Mucosa of rectum (tissue), 2 donors: ENCODE results near the gene ZNG1A.
"Not testable (repeated sequence)": the region's sequence is repeated elsewhere in the genome, so short reads cannot be mapped to it uniquely, and the experiment has no call there.

ENCODE experiments used
- H3K27ac ChIP-seq, 2 donors: one replicate each; pipeline ENCODE4 v1.7.0; 2013; ENCODE audit warnings: inconsistent platforms in 2 of 2, low read depth in 2 of 2, low read length in 2 of 2
- H3K27me3 ChIP-seq, 2 donors: one replicate each; pipeline ENCODE4 v1.7.0; 2013; ENCODE audit warnings: low read length in 2 of 2; ENCODE audit not compliant: control insufficient read depth in 2 of 2, insufficient read depth in 2 of 2
- H3K36me3 ChIP-seq, 2 donors: one replicate each; pipeline ENCODE4 v1.7.0; 2013; ENCODE audit warnings: low read length in 2 of 2; ENCODE audit not compliant: control insufficient read depth in 2 of 2, insufficient read depth in 2 of 2
- H3K4me1 ChIP-seq, 2 donors: one replicate each; pipeline ENCODE4 v1.7.0; 2013; ENCODE audit warnings: low read length in 2 of 2, mild to moderate bottlenecking in 1 of 2; ENCODE audit not compliant: control insufficient read depth in 2 of 2, insufficient read depth in 2 of 2
- H3K4me3 ChIP-seq, 2 donors: one replicate each; pipeline ENCODE4 v1.7.0; 2013; ENCODE audit warnings: low read length in 2 of 2
- H3K9ac ChIP-seq, 2 donors: one replicate each; pipeline ENCODE4 v1.7.0; 2013; ENCODE audit warnings: low read length in 2 of 2, low read depth in 1 of 2, mild to moderate bottlenecking in 1 of 2
- H3K9me3 ChIP-seq, 2 donors: one replicate each; pipeline ENCODE4 v1.7.0; 2013; ENCODE audit warnings: low read length in 2 of 2; ENCODE audit not compliant: control insufficient read depth in 2 of 2
- donor health status: healthy.
- donor health status: Normal muscosa, but diverticular disease.

The ZNG1A gene

GRCh38 chr9:216866-217265, 38.0 kb upstream of the ZNG1A start:
- Histone ChIP-seq H3K4me1 (peaks cover 0 to 2% of the 10 kb centered on the region in 2 donors), H3K27ac (no peak overlapping the region), H3K9me3 (no peaks in the 10 kb centered on the region), H3K9ac (no peak overlapping the region), H3K36me3 (no peaks in the 10 kb centered on the region), H3K27me3 (peaks cover 0 to 11% of the 10 kb centered on the region in 2 donors), H3K4me3 (peak overlapping the region in 1 of 2 donors; percentile 73)

GRCh38 chr9:215631-216155, 36.8 kb upstream of the ZNG1A start:
- Histone ChIP-seq H3K4me1 (peaks cover 0 to 2% of the 10 kb centered on the region in 2 donors), H3K4me3 (peak overlapping the region; percentile 67 to 73), H3K9me3 (no peaks in the 10 kb centered on the region), H3K27ac (peak overlapping the region; percentile 81 to 87), H3K27me3 (peaks cover 0 to 11% of the 10 kb centered on the region in 2 donors), H3K36me3 (no peaks in the 10 kb centered on the region), H3K9ac (peak overlapping the region; percentile 49 to 78)

GRCh38 chr9:214648-215493, 36.0 kb upstream of the ZNG1A start, which contains the start of gene DOCK8:
DOCK8 (plus strand) TSS chr9:214865; CDS start chr9:214977, 112 bp downstream.
- Histone ChIP-seq H3K9ac (peak within 1 kb of the TSS; percentile 49 to 78), H3K4me3 (peak within 1 kb of the TSS; percentile 67 to 73), H3K4me1 (peaks cover 0 to 2% of the 10 kb centered on the region in 2 donors), H3K27me3 (peaks cover 0 to 11% of the 10 kb centered on the region in 2 donors), H3K27ac (peak within 1 kb of the TSS; percentile 81 to 87), H3K36me3 (no peaks in the 10 kb centered on the region), H3K9me3 (no peaks in the 10 kb centered on the region)

- H3K27me3 ChIP-seq = peaks cover 0 to 11% of the 10 kb centered on the region in 2 donors
- no peaks in the 10 kb centered on the region for H3K36me3 ChIP-seq
- H3K4me3 ChIP-seq = peak overlapping the region; percentile 67 to 73
- peak overlapping the region; percentile 49 to 78 for H3K9ac ChIP-seq
- peak overlapping the region; percentile 81 to 87 for H3K27ac ChIP-seq
- H3K9me3 ChIP-seq = no peaks in the 10 kb centered on the region
- peaks cover 0 to 2% of the 10 kb centered on the region in 2 donors for H3K4me1 ChIP-seq
These were observed 35.4 kb upstream of the ZNG1A start for GRCh38 chr9:214351-214647.

- Histone ChIP-seq H3K4me3 (peak overlapping the region; percentile 67 to 73), H3K27me3 (peaks cover 0 to 11% of the 10 kb centered on the region in 2 donors)
- not testable (repeated sequence) for H3K9me3 ChIP-seq, H3K36me3 ChIP-seq, H3K4me1 ChIP-seq, H3K9ac ChIP-seq, H3K27ac ChIP-seq
These were observed 35.0 kb upstream of the ZNG1A start for GRCh38 chr9:213901-214300.

GRCh38 chr9:212297-212696, 33.4 kb upstream of the ZNG1A start:
- H3K9me3 ChIP-seq = no peaks in the 10 kb centered on the region
- H3K4me3 ChIP-seq = no peak overlapping the region
- no peak overlapping the region for H3K9ac ChIP-seq
- H3K27ac ChIP-seq = no peak overlapping the region
- peaks cover 0 to 2% of the 10 kb centered on the region in 2 donors for H3K4me1 ChIP-seq
- H3K36me3 ChIP-seq = no peaks in the 10 kb centered on the region
- peaks cover 0 to 11% of the 10 kb centered on the region in 2 donors for H3K27me3 ChIP-seq

GRCh38 chr9:211557-211956, 32.7 kb upstream of the ZNG1A start:
- Histone ChIP-seq H3K4me3 (no peak overlapping the region), H3K9ac (no peak overlapping the region), H3K36me3 (no peaks in the 10 kb centered on the region), H3K9me3 (no peaks in the 10 kb centered on the region), H3K27me3 (peaks cover 0 to 11% of the 10 kb centered on the region in 2 donors), H3K4me1 (peaks cover 0 to 2% of the 10 kb centered on the region in 2 donors), H3K27ac (no peak overlapping the region)

GRCh38 chr9:211036-211435, 32.2 kb upstream of the ZNG1A start:
- Histone ChIP-seq H3K27ac (no peak overlapping the region), H3K4me3 (no peak overlapping the region), H3K9ac (no peak overlapping the region), H3K36me3 (no peaks in the 10 kb centered on the region), H3K27me3 (peaks cover 0 to 11% of the 10 kb centered on the region in 2 donors), H3K4me1 (peaks cover 0 to 2% of the 10 kb centered on the region in 2 donors), H3K9me3 (no peaks in the 10 kb centered on the region)

- Histone ChIP-seq H3K36me3 (no peaks in the 10 kb centered on the region), H3K9ac (no peak overlapping the region), H3K27me3 (peaks cover 0 to 2% of the 10 kb centered on the region in 2 donors), H3K27ac (no peak overlapping the region), H3K4me1 (no peaks in the 10 kb centered on the region), H3K4me3 (no peak overlapping the region), H3K9me3 (no peaks in the 10 kb centered on the region)
These were observed 30.4 kb upstream of the ZNG1A start for GRCh38 chr9:209143-209758.

GRCh38 chr9:206481-206880, 27.6 kb upstream of the ZNG1A start:
- Histone ChIP-seq H3K27ac (no peak overlapping the region), H3K9me3 (no peaks in the 10 kb centered on the region), H3K4me3 (no peak overlapping the region), H3K4me1 (no peaks in the 10 kb centered on the region), H3K36me3 (no peaks in the 10 kb centered on the region), H3K9ac (no peak overlapping the region), H3K27me3 (no peaks in the 10 kb centered on the region)
